Measurements from ENCODE around the gene EPB41L5.

GRCh38 chr2:120075545-120075944 lies 62.7 kb downstream of the EPB41L5 start:
- no peak for TF ChIP-seq POLR2AphosphoS5 (IDR thresholded peaks at IDR 0.05)
- TF ChIP-seq CTCF (IDR thresholded peaks at IDR 0.05), result no peak
- no peak for TF ChIP-seq POLR2A (IDR thresholded peaks at IDR 0.05)

Measured in sigmoid colon (tissue), 4 donors.